OCI-LY3 (cell line): ENCODE results near the gene ANXA4.

Experiments used
- H2AFZ ChIP-seq: fragments of 200-600, 300-600 bp; shearing (Covaris generic); 2 replicates; pipeline ENCODE4 v1.6.0; 2014; ENCODE audit warnings: antibody characterized with exemption, low read depth, low read length
- H3K27ac ChIP-seq: fragments of 200-600, 300-600 bp; sonication (generic); 2 replicates; pipeline ENCODE4 v1.5.1; 2014; ENCODE audit warnings: mild to moderate bottlenecking, low read length, moderate library complexity, mixed read lengths
- H3K27me3 ChIP-seq: fragments of 200-600, 300-600 bp; sonication (generic); 2 replicates; pipeline ENCODE4 v1.6.1; 2014; ENCODE audit warnings: low read depth, low read length, mixed read lengths
- H3K36me3 ChIP-seq: fragments of 200-600, 300-600 bp; sonication (generic); replicated peaks from 2 replicates; pipeline ENCODE3; 2014; ENCODE audit warnings: low read depth, low read length, mixed read lengths
- H3K4me1 ChIP-seq: fragments of 300-600, 200-600 bp; sonication (generic); 2 replicates; pipeline ENCODE4 v1.6.1; 2014; ENCODE audit warnings: low read length, mixed read lengths
- H3K4me2 ChIP-seq: fragments of 200-600, 300-600 bp; sonication (generic); 2 replicates; pipeline ENCODE4 v1.6.1; 2014; ENCODE audit warnings: low read length, mixed read lengths
- H3K4me3 ChIP-seq: fragments of 300-600, 200-600 bp; sonication (generic); 2 replicates; pipeline ENCODE4 v1.5.1; 2014; ENCODE audit warnings: antibody characterized with exemption, mild to moderate bottlenecking, low read length, moderate library complexity
- H3K79me2 ChIP-seq: fragments of 300-600, 200-600 bp; shearing (Covaris generic); 2 replicates; pipeline ENCODE4 v1.6.1; 2014; ENCODE audit warnings: mild to moderate bottlenecking, low read length, mixed read lengths
- H3K9ac ChIP-seq: fragments of 300-600, 200-600 bp; shearing (Covaris generic); 2 replicates; pipeline ENCODE4 v1.6.0; 2014; ENCODE audit warnings: mild to moderate bottlenecking, low read length, moderate library complexity
- H3K9me3 ChIP-seq: fragments of 200-600, 300-600 bp; shearing (Covaris generic); 2 replicates; pipeline ENCODE4 v1.6.1; 2014; ENCODE audit warnings: low read length, mixed read lengths; ENCODE audit not compliant: insufficient read depth
- H4K20me1 ChIP-seq: fragments of 200-600, 300-600 bp; sonication (generic); 2 replicates; pipeline ENCODE4 v1.6.1; 2016; ENCODE audit warnings: low read length, mixed read lengths; ENCODE audit not compliant: insufficient read depth
- EZH2phosphoT487 ChIP-seq: fragments of 200-600 bp; shearing (Covaris generic); IDR thresholded peaks from 2 replicates; pipeline ENCODE4 v1.6.1; 2018; ENCODE audit warnings: antibody characterized with exemption, mixed run types, low read depth
- TF ChIP-seq, protein P1 (sequence below): fragments of 200-600, 300-600 bp; sonication (generic); IDR thresholded peaks from 2 replicates; pipeline ENCODE4 v1.5.1; 2014; ENCODE audit warnings: antibody characterized with exemption, low read length, low read depth

Gene ANXA4

DNA sequence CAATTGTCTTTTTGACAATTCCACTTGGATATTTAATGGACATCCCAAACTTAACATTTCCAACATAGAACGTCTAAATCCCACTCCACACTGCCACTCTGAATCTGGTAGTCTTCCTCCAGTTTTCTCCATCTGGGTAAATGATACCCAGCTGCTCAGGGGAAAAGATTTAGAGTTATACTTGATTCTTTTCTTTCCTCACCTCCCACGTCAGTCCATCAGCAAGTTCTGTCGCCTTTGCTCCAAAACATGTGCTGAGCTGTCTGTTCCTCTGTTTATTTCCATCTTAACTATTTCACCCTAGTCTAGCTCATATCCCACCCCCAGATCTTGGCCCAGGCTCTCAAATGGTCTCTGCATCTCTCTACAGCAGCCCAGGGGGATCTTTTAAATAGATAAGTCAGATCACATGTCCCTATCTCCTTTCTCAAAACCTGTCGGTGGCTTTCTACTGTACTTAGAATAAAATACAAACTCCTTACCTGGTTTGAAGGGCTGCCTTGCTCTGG is 44.2 kb downstream of the ANXA4 start:
- Histone ChIP-seq H3K4me1 (peaks cover 35% of the 10 kb centered on the region), H3K4me2 (no peak overlapping the region), H3K36me3 (no peaks in the 10 kb centered on the region), H3K9me3 (no peaks in the 10 kb centered on the region), H4K20me1 (no peaks in the 10 kb centered on the region), H2AFZ (no peak overlapping the region), H3K27me3 (no peaks in the 10 kb centered on the region), H3K9ac (no peak overlapping the region), H3K79me2 (no peaks in the 10 kb centered on the region), H3K27ac (no peak overlapping the region), H3K4me3 (no peak overlapping the region)
- TF ChIP-seq, protein P1, sequence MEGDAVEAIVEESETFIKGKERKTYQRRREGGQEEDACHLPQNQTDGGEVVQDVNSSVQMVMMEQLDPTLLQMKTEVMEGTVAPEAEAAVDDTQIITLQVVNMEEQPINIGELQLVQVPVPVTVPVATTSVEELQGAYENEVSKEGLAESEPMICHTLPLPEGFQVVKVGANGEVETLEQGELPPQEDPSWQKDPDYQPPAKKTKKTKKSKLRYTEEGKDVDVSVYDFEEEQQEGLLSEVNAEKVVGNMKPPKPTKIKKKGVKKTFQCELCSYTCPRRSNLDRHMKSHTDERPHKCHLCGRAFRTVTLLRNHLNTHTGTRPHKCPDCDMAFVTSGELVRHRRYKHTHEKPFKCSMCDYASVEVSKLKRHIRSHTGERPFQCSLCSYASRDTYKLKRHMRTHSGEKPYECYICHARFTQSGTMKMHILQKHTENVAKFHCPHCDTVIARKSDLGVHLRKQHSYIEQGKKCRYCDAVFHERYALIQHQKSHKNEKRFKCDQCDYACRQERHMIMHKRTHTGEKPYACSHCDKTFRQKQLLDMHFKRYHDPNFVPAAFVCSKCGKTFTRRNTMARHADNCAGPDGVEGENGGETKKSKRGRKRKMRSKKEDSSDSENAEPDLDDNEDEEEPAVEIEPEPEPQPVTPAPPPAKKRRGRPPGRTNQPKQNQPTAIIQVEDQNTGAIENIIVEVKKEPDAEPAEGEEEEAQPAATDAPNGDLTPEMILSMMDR = no peak
- no peak for TF ChIP-seq EZH2phosphoT487

DNA sequence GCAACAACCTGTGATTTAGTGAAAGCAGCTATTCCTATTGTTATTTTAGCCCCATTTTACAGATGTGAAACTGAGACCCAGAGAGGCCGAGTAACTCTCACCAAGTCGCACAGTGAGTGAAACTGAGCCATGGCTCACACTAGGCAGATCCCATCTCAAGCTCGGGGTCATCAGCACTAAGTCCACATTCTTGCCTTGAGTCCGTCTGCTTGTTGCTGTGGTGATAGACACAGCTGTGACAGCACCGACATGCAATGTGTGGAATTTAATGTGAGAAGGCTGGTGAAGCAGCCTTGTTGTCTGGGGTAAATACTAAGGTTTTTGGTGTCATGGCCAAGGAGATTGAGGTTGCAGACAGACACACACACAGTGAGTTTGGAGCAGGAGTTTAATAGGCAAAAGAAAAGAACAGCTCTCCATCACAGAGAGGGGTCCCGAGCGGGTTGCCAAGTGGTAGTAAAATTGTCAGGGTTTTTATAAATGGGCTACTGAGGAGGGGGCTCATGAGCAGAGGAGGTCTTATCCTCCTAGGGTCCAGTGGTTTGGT is 47.3 kb downstream of the ANXA4 start:
- no peaks in the 10 kb centered on the region for H4K20me1 ChIP-seq
- no peaks in the 10 kb centered on the region for H3K9me3 ChIP-seq
- no peaks in the 10 kb centered on the region for H3K27me3 ChIP-seq
- H3K4me1 ChIP-seq = peaks cover 24% of the 10 kb centered on the region
- H3K4me3 ChIP-seq = peak overlapping the region; percentile 63
- H3K79me2 ChIP-seq = no peaks in the 10 kb centered on the region
- no peak overlapping the region for H2AFZ ChIP-seq
- H3K4me2 ChIP-seq = peak overlapping the region; percentile 80
- no peak overlapping the region for H3K27ac ChIP-seq
- H3K9ac ChIP-seq = peak overlapping the region; percentile 50; the same call in 1 of the 2 replicates
- TF ChIP-seq EZH2phosphoT487 = no peak
- TF ChIP-seq, protein P1 = no peak
- no peaks in the 10 kb centered on the region for H3K36me3 ChIP-seq

DNA sequence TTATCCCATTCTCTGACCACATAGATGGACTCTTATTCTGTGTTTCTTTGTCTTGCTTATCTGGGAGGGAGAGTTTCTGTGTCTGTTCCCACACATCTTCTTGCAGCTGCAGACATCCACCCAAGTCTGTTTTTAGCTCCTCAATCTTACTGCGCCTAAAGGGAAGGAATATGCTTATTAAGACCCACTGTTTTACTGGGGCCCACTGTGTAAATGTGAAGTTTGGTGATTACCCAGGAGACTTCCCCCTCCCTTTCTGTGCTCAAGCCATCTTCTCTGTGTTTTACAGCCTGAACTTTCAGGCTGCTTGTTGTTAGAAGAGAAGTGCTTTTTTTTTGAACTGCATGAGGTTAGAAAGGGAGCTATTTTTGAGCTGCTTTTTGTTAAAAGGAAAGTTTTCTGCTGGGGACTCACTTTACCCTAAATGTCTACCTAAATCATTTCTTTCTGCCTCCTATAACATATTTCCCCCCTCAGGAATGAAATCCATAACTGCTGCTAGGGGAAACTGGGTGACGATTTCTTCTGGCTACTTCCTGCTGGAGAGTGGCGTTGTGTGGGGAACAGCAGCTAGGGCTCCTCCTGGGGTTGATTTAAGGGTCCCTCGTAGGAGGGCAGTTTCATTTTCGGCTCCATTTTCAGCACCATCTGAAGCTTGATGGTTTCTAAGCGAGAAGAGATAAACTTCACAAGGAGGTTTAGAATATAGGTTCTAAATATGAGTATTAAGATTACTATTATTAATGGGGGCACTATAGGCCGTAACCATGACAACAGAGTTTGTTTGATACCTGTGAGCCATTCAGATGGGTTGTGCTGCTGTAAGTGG is 48.1 kb downstream of the ANXA4 start:
- H3K27me3 ChIP-seq = no peaks in the 10 kb centered on the region
- peak overlapping the region; percentile 79 for H2AFZ ChIP-seq
- no peaks in the 10 kb centered on the region for H3K79me2 ChIP-seq
- H3K27ac ChIP-seq = no peak overlapping the region
- peak overlapping the region; percentile 50 for H3K9ac ChIP-seq
- H3K36me3 ChIP-seq = no peaks in the 10 kb centered on the region
- H3K4me2 ChIP-seq = peak overlapping the region; percentile 80
- H3K9me3 ChIP-seq = no peaks in the 10 kb centered on the region
- H3K4me1 ChIP-seq = peaks cover 24% of the 10 kb centered on the region
- H4K20me1 ChIP-seq = no peaks in the 10 kb centered on the region
- H3K4me3 ChIP-seq = peak overlapping the region; percentile 63
- TF ChIP-seq, protein P1 = no peak
- no peak for TF ChIP-seq EZH2phosphoT487

DNA sequence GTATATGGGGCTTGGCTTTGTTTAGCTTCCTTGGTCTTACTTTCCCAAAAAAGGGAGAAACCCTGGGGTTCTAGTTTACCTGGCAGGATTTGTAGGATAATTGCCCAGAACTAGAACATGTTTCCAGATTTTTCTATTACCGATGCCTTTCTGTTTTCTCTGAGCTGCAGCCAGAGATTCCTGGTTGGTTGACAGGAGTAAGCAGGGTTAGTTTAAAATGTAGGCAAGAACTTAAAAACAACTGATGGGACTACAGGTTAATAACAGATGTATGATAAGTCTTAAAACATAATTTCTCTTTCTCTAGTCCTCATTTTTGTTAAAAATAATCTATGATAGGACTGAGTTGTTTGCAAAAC is 48.6 kb downstream of the ANXA4 start:
- no peaks in the 10 kb centered on the region for H3K27me3 ChIP-seq
- no peak overlapping the region for H3K9ac ChIP-seq
- H2AFZ ChIP-seq = no peak overlapping the region
- no peak overlapping the region for H3K27ac ChIP-seq
- peak overlapping the region; percentile 80 for H3K4me2 ChIP-seq
- H4K20me1 ChIP-seq = no peaks in the 10 kb centered on the region
- H3K79me2 ChIP-seq = no peaks in the 10 kb centered on the region
- no peak overlapping the region for H3K4me3 ChIP-seq
- no peak for TF ChIP-seq EZH2phosphoT487
- TF ChIP-seq, protein P1 = no peak
- peaks cover 24% of the 10 kb centered on the region for H3K4me1 ChIP-seq
- no peaks in the 10 kb centered on the region for H3K36me3 ChIP-seq
- no peaks in the 10 kb centered on the region for H3K9me3 ChIP-seq
